Gastrocnemius medialis (tissue), 4 donors: ENCODE results near the gene TM4SF5. TPM values are rescaled to one million over a fixed set of nuclear protein-coding genes. Genes with fewer than 3 reads are reported as not detected.

Source experiments
- ATAC-seq, 2 donors: fragments of 150-250 bp; one replicate each; pipeline ENCODE4 v1.9.1; 2016
- DNase-seq, 2 donors: peaks; one replicate each; pipeline ENCODE4 v3.0.0-alpha.2; 2019
- H3K27ac ChIP-seq, 4 donors: fragments of 200-600 bp; sonication (generic); 1 replicate in 1 of 4; 2 replicates in 3 of 4; pipeline ENCODE4 v1.5.1; 2016 to 2018; ENCODE audit warnings: mild to moderate bottlenecking in 2 of 4, moderate library complexity in 1 of 4
- H3K27me3 ChIP-seq, 3 donors: fragments of 200-600 bp; sonication (generic) in 2 of 3; 1 replicate in 1 of 3; 2 replicates in 2 of 3; pipeline versions ENCODE4 v1.5.1 to v1.6.0; 2016 to 2019; ENCODE audit warnings: mild to moderate bottlenecking in 1 of 3, moderate library complexity in 1 of 3
- H3K36me3 ChIP-seq, 2 donors: fragments of 200-600 bp; sonication (generic) in 1 of 2; one replicate each; pipeline ENCODE4 v1.5.1; 2017 to 2018
- H3K4me1 ChIP-seq, 2 donors: fragments of 200-600 bp; sonication (generic) in 1 of 2; one replicate each; pipeline ENCODE4 v1.5.1; 2016 to 2017; ENCODE audit warnings: mild to moderate bottlenecking in 2 of 2
- H3K4me3 ChIP-seq, 4 donors: fragments of 200-600 bp; sonication (generic) in 3 of 4; 1 replicate in 1 of 4; 2 replicates in 3 of 4; pipeline ENCODE4 v1.5.1; 2016 to 2019; ENCODE audit warnings: mild to moderate bottlenecking in 2 of 4
- H3K9me3 ChIP-seq, 3 donors: fragments of 200-600 bp; sonication (generic) in 2 of 3; 1 replicate in 1 of 3; 2 replicates in 2 of 3; pipeline ENCODE4 v1.5.1; 2016 to 2019
- POLR2A ChIP-seq, 2 donors: fragments of 450-650 bp; IDR thresholded peaks; one replicate each; pipeline ENCODE4 v1.6.1; 2017; ENCODE audit warnings: antibody characterized with exemption in 2 of 2, mild to moderate bottlenecking in 2 of 2, moderate library complexity in 2 of 2
- in situ Hi-C, 4 donors: fragments of 200-750 bp; cut with MboI; loops; one replicate each; pipeline versions ENCODE4 v1.15.0 to v1.8.0; 2017; ENCODE audit warnings: low sequenced_read_pairs in 4 of 4
- intact Hi-C: fragments of 100-400 bp; cut with DNase I; formaldehyde crosslinking; loops from one replicate; pipeline ENCODE4 v1.15.1; 2023; ENCODE audit warnings: low total_unique reads
- total RNA-seq, 4 donors: library from RNA; depleted of rRNA; stranded (reverse); fragments of >200 nt; gene quantifications; one replicate each; pipeline versions ENCODE4 v1.1.0 to v1.2.3, GENCODE V29; 2016
- TF ChIP-seq, protein P1 (sequence below), 5 experiments: fragments of 450-650 bp in 3 of 5; fragments of 200-600 bp in 2 of 5; sonication (generic) in 2 of 5; IDR thresholded peaks in 4 of 5; conservative IDR thresholded peaks in 1 of 5; 1 replicate in 4 of 5; 2 replicates in 1 of 5; pipeline ENCODE4 v1.5.1; 2016 to 2019; ENCODE audit warnings: antibody characterized with exemption in 5 of 5, mild to moderate bottlenecking in 3 of 5, moderate library complexity in 3 of 5

The TM4SF5 gene
- total RNA-seq, 4 donors from 2014 or later, result 0.64 TPM; not detected in 3

- Histone ChIP-seq H3K4me3 (no peak overlapping the region), H3K36me3 (no peaks in the 10 kb centered on the region), H3K27me3 (no peaks in the 10 kb centered on the region), H3K4me1 (no peaks in the 10 kb centered on the region), H3K9me3 (no peaks in the 10 kb centered on the region), H3K27ac (no peak overlapping the region)
- ATAC-seq (no peak), DNase-seq (no peak)
- intact Hi-C loops (no loop called here), in situ Hi-C loops (no loop called here)
- TF ChIP-seq POLR2A (IDR thresholded peaks at IDR 0.05), result no peak
- TF ChIP-seq, protein P1, sequence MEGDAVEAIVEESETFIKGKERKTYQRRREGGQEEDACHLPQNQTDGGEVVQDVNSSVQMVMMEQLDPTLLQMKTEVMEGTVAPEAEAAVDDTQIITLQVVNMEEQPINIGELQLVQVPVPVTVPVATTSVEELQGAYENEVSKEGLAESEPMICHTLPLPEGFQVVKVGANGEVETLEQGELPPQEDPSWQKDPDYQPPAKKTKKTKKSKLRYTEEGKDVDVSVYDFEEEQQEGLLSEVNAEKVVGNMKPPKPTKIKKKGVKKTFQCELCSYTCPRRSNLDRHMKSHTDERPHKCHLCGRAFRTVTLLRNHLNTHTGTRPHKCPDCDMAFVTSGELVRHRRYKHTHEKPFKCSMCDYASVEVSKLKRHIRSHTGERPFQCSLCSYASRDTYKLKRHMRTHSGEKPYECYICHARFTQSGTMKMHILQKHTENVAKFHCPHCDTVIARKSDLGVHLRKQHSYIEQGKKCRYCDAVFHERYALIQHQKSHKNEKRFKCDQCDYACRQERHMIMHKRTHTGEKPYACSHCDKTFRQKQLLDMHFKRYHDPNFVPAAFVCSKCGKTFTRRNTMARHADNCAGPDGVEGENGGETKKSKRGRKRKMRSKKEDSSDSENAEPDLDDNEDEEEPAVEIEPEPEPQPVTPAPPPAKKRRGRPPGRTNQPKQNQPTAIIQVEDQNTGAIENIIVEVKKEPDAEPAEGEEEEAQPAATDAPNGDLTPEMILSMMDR (IDR thresholded peaks at IDR 0.05 in 4 of 5, conservative IDR thresholded peaks at IDR 0.05 in 1 of 5), result no peak
These were observed 5.5 kb upstream of the TM4SF5 start for GRCh38 chr17:4766201-4766600.

DNA sequence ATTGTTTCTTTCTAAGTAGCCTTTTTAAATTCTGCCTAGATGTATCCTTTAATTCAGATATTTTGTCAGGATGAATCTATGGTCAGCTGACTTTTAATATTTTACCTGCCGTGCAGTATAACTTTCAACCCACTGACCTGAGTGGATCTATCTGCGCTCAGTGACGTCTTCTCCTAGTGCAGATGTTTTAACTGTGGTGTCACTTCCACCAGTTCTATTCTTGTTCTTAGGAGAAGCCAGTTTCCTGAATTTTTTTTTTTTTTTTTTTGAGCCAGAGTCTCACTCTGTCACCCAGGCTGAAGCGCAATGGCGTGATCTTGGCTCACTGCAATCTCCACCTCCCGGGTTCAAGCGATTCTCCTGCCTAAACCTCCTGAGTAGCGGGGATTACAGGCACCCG lies 5.0 kb upstream of the TM4SF5 start:
- Histone ChIP-seq H3K9me3 (no peaks in the 10 kb centered on the region), H3K4me1 (no peaks in the 10 kb centered on the region), H3K27me3 (peaks cover 1 to 5% (median 2%) of the 10 kb centered on the region in 3 donors), H3K36me3 (no peaks in the 10 kb centered on the region), H3K4me3 (no peak overlapping the region), H3K27ac (no peak overlapping the region)
- ATAC-seq (no peak), DNase-seq (no peak)
- in situ Hi-C loops (no loop called here), intact Hi-C loops (no loop called here)
- TF ChIP-seq, protein P1 (IDR thresholded peaks at IDR 0.05 in 4 of 5, conservative IDR thresholded peaks at IDR 0.05 in 1 of 5), result no peak
- TF ChIP-seq POLR2A (IDR thresholded peaks at IDR 0.05), result no peak

DNA sequence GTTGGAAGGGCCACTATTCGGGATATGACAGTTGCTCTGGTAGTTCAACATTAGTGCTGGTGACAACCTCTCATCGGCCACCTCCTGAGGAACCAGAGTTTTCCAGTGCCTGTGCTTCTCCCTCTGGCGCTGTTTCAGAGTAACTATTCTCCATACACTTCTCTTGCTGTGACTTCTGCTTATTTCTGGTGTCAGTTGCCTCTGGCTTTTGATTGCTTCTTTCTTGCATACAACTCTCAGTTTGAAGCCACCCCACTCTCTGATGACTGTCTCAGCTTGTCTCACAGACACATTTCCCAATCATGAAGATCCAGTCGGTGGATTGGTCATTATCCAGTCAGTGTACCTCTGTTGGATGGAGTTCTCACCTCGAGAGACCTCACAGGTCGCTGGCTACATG lies 3.4 kb upstream of the TM4SF5 start:
- H3K27me3 ChIP-seq, result peaks cover 8 to 12% (median 9%) of the 10 kb centered on the region in 3 donors
- H3K4me1 ChIP-seq, result no peaks in the 10 kb centered on the region
- no peak for ATAC-seq
- no peaks in the 10 kb centered on the region for H3K9me3 ChIP-seq
- intact Hi-C loops (no loop called here), in situ Hi-C loops (no loop called here)
- no peak overlapping the region for H3K27ac ChIP-seq
- no peak overlapping the region for H3K4me3 ChIP-seq
- H3K36me3 ChIP-seq, result no peaks in the 10 kb centered on the region
- no peak for DNase-seq
- TF ChIP-seq POLR2A (IDR thresholded peaks at IDR 0.05), result no peak
- TF ChIP-seq, protein P1 (IDR thresholded peaks at IDR 0.05 in 4 of 5, conservative IDR thresholded peaks at IDR 0.05 in 1 of 5), result no peak

DNA sequence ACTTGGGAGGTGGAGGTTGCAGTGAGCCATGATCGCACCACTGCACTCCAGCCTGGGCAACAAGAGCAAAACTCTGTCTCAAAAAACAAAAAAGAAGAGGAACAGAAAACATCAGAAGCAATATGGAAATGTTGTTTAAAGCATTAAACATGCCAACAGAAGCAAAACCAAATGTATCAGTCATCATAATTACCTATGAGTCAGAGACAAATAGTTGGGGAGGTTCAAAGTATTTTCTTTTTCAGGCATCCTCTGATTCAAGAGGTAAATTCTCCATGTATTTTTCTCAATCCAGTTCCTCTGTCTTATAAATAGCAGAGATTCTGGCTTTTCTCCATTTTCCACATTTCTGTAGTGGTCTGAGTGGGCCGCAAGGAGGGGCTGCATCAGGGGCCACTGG lies 2.1 kb upstream of the TM4SF5 start:
- intact Hi-C loops, result no loop called here
- no peak for TF ChIP-seq POLR2A (IDR thresholded peaks at IDR 0.05)
- TF ChIP-seq, protein P1 (IDR thresholded peaks at IDR 0.05 in 4 of 5, conservative IDR thresholded peaks at IDR 0.05 in 1 of 5), result no peak
- Histone ChIP-seq H3K4me3 (no peak overlapping the region), H3K9me3 (no peaks in the 10 kb centered on the region), H3K4me1 (no peaks in the 10 kb centered on the region), H3K27me3 (peaks cover 8 to 12% (median 10%) of the 10 kb centered on the region in 3 donors), H3K36me3 (no peaks in the 10 kb centered on the region), H3K27ac (no peak overlapping the region)
- in situ Hi-C loops, result no loop called here
- DNase-seq (no peak), ATAC-seq (no peak)

- ATAC-seq, result no peak
- H3K4me3 ChIP-seq, result no peak overlapping the region
- no peak for TF ChIP-seq POLR2A (IDR thresholded peaks at IDR 0.05)
- TF ChIP-seq, protein P1 (IDR thresholded peaks at IDR 0.05 in 4 of 5, conservative IDR thresholded peaks at IDR 0.05 in 1 of 5), result no peak
- no peaks in the 10 kb centered on the region for H3K9me3 ChIP-seq
- H3K27me3 ChIP-seq, result peaks cover 8 to 12% (median 10%) of the 10 kb centered on the region in 3 donors
- no peaks in the 10 kb centered on the region for H3K4me1 ChIP-seq
- in situ Hi-C loops, result no loop called here
- DNase-seq, result no peak
- intact Hi-C loops, result no loop called here
- H3K27ac ChIP-seq, result no peak overlapping the region
- no peaks in the 10 kb centered on the region for H3K36me3 ChIP-seq
These were observed 538 bp downstream of the TM4SF5 start for GRCh38 chr17:4772235-4772613.
